CD4-positive, alpha-beta T cell treated with Interleukin-17A for 1 hour (primary cell): ENCODE data around the gene PNPLA7.
"Not testable (repeated sequence)": the region's sequence is repeated elsewhere in the genome, so short reads cannot be mapped to it uniquely, and the experiment has no call there.

Experiments
- DNase-seq: peaks from one replicate; pipeline ENCODE4 v3.0.0-alpha.2; 2020

Gene PNPLA7

DNA sequence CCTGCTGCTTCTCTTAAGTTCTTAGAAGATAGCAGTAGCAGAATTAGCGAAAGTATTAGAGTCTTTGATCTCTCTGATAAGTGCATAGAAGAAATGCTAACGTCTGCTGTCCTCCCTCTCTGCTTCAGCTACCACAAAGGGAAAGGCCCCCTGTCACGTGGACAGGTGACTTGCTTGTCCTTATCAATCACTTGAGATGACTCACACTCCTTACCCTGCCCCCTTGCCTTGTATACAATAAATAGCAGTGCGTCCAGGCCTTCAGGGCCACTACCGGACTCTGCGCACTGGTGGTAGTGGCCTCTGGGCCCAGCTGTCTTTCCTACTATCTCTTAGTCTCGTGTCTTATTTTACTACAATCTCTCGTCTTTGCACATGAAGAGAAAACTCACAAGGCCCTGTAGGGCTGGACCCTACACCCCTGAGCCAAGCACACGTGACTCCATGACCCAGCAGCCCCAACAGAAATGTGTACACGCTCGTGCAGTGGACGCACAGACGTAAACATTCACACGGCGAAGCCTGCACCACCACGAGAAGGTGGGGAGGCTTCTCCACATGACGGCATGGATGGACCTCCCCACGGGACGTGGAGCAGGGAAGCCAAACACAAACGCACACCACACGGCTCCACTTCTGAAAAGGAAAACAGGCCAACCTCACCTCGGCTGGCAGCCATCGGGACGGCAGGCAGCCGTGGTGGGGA is 38.3 kb downstream of the PNPLA7 start:
- DNase-seq, result no peak

DNA sequence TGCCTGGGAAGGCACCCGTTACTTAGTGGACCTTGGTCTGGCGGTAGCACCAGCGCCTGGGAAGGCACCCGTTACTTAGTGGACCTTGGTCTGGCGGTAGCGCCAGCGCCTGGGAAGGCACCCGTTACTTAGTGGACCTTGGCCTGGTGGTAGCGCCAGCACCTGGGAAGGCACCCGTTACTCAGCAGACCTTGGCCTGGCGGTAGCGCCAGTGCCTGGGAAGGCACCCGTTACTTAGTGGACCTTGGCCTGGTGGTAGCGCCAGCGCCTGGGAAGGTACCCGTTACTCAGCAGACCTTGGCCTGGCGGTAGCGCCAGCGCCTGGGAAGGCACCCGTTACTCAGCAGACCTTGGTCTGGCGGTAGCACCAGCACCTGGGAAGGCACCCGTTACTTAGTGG is 39.1 kb downstream of the PNPLA7 start:
- not testable (repeated sequence) for DNase-seq

DNA sequence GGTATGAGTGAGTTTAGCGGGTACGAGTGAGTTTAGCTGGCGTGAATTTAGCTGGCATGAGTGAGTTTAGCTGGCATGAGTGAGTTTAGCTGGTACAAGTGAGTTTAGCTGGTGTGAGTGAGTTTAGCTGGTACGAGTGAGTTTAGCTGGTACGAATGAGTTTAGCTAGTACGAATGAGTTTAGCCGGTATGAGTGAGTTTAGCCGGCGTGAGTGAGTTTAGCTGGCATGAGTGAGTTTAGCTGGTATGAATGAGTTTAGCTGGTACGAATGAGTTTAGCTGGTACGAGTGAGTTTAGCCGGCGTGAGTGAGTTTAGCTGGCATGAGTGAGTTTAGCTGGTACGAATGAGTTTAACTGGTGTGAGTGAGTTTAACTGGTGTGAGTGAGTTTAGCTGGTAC is 41.0 kb downstream of the PNPLA7 start:
- no peak for DNase-seq

DNA sequence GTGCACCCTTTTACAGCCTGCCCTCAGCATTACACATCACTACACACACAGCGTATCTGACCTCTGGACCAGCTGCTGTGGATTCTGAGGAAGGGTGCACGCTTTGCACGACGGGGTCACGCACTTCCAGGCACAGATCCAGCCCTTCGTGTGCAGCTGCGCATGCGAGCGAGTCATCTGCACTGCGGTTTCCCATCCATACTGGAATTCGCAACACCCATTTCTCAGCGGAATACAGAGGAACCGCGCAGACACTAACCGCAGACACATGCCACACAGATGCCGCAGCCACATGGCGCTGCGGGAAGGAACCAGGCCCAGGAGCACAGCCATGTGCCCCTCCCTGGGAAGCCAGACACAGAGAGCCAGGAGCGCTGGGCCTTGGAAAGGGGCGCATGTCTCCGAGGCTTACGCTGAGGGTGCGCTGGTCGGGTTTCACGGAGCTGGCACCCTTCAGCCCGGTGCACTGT is 43.5 kb downstream of the PNPLA7 start:
- DNase-seq, result no peak

DNA sequence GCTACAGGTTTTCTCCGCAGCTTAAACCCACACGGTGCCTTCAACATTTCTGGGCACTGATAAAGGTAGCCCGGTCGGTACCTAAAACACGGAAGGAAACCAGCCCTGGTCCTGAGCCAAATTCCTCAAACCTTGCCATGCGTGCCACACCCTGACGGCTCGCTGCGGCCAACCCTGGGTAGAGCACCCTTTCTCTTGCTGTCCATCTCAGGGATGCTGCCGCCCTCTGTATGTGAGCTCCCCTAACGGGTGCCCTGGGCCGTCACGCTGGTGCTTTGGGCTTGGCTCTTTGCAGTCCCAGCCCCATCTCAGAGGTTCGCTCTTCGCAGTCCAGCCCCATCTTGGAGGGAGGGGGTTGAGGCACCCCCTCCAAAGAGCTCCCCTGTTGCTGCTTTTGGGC is 43.9 kb downstream of the PNPLA7 start:
- no peak for DNase-seq

DNA sequence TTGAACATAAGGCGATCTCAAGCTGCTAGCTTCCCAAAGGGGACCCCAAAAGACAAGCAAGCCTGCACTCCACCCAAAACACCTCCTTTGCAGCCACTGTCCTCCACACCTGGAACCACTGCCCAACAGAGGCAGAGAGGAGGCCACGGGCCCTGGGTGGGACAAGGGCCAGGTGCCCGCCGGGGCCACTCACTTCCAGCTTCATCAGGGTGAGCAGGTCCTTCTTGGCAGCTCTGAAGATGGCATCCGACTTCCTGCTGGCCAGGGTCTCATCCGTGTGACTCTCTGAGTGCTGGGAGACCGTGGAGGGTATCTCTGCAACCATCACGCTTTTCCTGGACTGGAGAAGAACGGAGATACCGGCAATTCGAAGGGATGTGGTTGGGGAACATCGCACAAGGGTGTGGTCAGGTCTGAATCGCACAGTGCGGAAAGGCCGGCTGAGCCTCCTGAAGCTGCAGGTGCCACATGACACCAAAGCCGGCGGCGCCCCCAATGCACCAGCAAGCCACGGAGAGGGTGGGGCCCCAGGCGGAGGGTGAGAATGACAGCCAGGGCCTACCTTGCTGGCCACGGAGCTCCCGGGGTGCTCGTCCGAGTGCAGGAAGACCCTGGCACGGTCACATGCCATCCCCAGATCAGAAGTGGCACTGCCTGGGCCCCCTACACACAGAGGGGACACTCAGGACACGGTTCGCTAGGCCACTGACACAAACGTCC is 44.6 kb downstream of the PNPLA7 start:
- no peak for DNase-seq

DNA sequence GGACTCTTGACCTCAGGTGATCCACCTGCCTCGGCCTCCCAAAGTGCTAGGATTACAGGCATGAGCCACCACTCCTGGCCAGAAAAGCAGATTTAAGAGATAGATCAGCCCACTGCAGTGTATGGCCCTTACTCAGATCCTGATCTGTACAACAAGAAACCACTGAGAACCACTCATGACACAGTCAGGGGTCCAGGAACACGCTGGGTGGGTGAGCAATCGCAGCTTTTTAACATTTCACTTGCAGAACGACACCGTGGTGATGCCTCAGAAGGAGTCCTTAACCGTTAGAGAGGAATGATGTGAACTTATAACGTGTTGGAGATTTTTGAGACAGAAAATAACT is 45.8 kb downstream of the PNPLA7 start:
- DNase-seq, result no peak

DNA sequence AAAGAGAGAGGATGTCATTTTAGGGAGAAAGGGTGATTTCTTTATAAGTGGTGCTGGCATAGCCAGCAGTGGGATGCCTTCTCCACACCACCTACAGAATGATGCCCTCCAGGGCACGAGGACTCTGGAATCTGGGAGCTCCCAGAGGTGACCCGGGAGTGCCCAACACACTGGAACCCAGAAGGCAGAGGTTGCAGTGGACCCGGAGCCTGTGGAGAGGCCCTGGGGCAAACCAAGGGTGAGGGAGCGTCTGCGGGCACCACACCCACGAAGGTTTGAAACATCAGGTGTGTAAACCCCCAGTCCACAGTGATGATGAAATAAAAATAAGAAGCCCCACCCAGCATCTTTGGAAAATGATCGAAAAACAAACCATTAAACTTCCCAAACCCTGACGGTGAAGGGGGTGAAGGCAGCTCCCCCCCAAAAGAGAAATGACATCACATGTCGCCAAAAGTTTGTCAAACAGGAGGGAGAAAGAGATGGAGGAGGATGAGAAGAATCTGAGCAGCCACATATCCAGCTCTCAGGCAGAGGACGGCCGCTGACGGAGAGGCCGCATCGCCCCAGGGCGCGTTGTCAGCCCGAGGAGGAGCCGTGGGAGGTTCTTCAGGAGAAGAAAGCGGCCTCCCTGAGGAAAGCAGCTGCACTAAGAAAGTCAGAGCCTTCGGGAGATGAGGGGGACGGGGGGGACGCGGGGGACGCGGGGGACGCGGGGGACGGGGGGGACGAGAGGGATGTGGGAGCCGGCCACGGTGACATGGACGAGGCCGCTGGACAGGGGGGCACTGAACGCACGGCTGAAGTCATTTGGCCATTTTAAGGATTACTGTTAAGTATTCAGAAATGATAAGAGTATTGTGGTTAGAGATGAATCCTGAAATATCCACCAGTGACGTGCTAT is 47.9 kb downstream of the PNPLA7 start:
- no peak for DNase-seq

DNA sequence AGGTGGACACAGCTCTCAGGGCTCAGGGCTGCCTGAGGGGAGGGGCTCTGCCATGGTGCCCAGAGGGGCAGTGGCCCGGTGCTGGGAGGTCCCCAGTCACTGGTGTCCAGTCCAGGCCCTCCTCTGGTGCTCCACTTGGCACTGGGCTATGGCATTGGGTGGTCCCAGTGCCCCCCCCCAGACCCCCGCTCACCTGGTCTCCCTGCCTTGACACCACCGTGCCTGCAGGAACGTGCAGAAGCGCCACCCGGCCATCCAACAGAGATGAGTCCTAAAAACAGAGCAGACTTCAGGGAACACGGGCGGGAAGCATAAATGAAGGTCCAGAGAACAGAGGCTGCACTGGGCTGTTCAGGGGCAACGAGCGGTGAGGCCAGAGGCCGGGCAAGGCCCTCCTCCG is 48.7 kb downstream of the PNPLA7 start:
- no peak for DNase-seq

DNA sequence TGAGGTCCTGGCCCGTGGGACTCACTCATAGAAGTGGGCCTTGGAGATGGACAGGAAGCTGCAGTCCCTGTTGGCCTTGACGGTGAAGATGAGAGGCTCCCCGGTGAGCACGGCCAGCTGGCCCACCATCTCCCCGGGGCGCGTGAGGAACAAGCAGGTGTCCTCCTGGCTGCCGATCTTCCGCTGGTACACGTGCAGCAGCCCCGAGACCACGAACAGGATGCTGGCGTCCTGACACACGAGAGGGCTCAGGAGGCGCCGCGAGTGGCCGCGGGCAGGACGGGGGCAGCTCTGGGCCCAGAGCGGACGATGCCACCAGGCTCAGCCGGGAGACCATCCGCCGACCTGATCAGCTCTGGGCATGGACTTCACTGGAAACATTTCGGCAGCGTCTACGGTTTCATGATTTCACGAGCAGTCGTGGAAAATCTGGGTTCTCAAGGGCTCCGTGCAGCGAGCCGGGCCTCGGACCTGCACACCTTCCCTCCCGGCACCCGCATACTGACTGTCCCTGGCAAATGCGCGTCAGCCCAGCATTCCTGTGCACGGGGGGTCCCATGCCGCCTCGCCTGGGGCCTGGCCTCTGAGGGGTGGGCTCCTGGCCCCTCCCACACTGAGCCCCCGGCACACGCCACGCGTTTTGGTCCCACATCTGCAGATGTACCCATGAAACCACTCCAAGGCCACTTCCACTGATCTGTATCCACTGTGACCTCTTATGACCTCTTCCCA is 49.4 kb downstream of the PNPLA7 start:
- DNase-seq, result no peak

DNA sequence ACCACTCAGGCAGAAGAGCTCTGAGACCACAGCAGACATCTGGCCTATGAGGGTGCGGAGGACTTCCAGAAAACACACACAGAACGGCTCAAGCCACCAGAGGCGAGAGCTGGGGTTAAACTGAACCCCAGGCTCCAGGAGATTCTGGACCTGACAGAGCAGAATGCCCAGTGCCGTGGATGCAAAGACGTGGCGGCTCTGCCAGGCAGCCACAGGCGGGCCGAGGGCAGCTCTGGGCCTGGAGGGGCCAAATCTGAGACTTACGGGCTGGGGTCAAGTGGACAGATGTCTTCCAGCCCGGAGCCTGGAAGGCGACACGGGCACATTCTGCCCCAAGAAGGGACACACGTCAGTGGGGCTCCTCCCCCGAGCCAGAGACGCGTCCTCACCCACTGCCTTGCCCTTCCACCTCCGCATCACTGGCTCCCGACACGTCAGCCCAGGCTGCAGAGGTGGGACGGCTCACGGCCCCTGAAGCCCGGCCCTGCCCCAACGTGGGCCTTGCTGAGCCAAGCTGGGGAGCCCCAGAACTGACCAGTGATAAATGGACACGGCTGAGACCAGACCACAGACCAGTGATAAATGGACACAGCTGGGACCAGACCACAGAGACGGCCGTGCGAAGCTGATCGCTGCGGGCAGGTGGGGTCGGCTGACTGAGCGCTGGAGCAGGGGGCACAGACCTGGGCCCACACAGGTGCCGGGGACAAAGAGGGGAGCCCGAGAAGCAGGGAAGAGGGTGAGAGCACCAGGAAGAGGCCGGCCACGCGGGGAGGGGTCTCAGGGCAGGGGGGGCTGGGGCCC is 50.1 kb downstream of the PNPLA7 start:
- no peak for DNase-seq

DNA sequence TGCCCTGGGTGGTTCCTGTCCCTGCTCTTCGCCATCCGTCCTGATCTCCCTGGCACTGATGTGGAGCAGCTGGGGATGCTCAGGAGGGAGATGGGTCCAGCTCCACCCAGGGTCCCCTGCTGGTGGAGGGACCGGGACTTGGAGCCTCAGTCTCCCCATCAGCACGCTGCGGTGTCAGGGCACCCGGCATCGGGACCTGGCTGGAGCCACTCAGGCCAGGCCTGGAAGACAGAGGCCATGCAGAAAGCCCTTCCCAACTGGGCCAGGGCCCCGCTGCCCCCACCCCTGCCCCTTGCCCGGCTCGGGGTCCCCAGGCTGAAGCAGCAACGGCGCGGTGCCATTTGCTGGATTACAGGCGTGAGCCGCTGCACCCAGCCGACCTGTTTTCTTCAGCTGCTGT is 50.8 kb downstream of the PNPLA7 start:
- DNase-seq, result no peak

DNA sequence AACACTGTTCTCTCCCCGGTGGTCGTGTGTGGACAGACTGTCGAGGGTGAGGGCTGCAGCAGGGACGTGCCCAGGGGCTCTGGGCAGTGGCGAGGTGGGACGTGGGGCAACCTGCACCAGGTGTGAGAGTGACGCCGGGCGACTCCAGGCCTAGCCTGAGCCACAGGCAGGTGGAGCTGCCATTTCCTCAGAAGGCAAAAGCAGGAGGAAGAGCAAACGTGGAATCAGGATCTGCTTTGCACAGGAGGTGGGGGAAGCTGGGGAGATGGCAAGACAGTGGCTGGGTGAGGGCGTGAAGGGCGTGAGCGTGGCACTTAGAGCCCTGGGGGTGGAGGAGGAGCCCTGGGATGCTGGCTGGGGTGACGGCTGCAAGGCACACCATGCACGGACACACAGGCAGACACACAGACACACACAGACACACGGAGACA is 51.5 kb downstream of the PNPLA7 start:
- DNase-seq, result no peak

DNA sequence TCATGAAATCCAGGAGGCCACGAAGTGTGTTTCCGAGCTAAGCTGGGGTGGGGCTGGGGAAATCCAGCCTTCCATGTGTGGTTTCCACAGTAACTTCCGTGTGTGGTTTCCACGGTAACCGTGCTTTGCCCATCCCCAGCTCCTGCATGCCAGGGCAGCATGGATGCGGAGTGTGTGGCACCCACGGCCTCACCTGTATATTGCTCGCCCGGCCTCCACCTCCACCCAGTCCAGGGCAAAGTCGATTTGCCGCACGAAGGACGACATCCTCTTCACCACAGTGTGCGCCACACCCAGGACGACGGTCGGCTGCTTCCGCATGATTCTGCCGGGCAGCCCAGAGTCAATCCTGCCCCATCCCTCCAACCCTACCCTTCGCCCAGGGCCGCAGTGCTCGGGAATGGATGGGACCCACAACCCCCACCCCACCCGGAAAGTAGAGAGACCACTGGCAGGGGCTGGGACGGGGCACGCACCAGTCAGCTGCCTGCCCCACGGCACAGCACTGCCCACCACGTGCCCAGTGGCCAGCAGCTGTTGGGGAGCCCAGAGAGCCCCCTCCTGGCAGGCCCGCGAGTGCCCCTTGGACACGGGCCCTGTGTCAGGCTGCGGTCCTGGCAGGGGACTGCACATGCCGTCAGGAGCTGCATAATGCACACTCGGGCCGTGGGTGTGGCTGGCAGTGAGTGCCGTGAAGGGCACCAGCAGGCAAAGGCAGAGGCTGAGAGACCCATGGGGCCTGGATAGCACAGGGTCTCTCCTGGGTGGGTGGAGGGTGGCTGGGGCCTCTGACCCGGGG is 52.1 kb downstream of the PNPLA7 start:
- DNase-seq, result no peak

DNA sequence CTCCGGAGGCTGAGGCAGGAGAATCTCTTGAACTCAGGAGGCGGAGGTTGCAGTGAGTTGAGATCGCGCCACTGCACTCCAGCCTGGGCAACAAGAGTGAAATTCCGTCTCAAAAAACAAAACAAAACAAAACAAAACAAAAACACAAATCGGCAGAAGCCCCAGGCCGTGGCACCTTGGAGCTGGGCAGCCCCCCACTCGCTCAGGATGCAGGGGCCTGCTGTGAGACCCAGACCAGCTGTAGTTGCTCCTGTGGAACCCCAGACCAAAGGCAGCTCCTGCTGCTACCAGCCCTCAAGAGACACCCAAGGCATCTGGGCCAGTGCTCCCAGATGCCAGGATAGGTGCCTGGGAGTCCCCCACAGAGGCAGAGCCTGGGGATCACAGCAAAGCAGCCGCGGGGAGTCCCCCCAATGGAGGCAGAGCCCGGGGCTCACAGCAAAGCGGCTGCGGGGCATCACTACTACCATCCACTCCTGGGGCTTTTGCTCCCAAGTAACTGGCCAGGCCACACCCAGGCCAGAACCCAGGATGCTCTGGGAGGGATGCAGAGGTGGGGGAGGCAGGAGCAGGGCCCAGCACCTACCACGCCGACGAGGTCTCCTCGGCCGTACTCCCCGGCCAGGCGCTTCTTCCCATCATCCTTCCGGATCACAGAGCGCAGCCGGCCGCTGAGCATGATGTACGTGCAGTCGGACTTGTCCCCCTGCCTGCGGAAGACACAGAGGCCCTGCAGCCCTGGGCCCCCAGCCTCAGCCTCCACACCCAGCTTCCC is 53.4 kb downstream of the PNPLA7 start:
- DNase-seq, result no peak

DNA sequence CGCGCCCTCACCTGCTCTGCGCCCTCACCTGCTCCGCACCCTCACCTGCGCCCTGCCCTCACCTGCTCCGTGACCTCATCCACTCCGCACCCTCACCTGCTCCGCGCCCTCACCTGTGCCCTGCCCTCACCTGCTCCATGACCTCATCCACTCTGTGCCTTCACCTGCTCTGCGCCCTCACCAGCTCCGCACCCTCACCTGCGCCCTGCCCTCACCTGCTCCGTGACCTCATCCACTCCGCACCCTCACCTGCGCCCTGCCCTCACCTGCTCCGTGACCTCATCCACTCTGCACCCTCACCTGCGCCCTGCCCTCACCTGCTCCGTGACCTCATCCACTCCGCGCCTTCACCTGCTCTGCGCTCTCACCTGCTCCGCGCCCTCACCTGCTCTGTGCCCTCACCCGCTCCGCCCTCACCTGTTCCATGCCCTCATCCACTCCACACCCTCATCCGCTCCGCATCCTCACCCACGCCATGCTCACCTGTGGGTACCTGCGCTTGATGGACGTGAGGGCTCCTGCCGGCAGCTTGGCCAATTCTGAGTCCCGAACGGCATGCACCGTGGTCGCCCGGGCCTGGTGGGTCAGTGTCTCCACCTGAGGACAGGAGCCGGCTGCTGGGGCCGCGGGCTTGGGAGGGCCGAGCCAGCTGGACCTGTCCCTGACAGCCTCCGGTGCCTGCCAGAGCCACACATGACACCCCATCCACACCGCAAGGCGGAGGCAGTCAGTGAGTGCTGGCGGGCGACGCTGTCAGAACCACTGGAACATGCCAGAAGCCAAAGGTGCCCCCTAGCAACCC is 55.5 kb downstream of the PNPLA7 start:
- no peak for DNase-seq

DNA sequence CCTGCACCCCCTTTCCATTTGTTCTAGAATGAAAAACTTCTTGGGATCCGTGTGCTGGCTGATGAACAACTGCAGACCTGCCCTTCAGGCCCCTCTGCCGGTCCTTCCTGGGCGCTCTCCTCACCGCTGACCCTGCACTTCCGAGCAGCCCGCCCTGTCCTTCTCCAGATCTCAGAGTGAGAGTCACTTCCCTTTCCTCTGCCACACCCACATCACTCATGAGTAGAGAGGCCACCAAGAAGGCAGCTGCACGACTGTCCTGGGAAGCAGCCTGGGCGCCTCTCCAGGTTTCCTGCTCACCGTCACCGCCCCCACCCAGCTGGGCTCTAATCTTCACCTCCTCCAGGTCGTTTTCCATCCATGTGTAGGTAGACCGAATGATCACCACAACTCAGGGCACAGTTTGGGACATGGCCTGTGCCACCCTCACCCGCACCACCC is 56.1 kb downstream of the PNPLA7 start:
- DNase-seq, result no peak

DNA sequence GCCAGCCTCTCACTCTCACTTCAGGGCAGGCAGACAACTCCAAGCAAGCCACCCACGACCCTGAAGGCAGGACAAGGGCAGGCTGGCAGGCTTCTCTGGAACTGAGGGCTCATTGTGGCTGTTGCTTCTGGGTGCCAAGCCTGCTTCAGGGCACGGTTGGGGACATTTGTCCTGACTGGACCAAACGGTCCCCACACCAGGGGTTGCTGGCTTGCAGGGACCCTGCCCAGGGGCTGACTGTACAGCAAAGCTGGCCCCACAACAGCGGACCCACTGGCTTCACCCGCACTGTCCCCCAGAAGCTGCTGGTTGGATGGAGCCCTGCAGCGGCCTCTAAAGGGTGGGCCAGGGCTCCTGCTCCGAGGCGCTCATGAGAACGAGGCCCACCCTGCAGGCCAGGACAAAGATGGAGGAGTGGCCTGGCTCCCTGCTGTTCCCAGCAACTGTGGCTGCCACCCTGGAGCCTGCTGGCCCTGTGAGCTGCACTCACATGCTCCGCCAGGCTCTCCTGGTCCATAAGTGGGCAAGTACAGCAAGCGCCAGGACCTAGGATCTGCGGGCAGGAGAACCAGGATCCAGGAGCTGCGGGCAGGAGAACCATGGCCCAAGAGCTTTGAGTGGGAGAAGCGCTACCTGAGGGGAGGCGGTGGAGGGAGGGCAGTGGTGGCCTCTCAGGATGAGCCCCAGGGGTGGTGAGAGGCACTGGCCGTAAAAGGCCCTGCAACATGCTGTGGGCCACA is 56.7 kb downstream of the PNPLA7 start:
- no peak for DNase-seq
